Fibroblast of skin of scalp (primary cell): ENCODE results near the gene SPRY2.

Experiments used
- DNase-seq: peaks from one replicate; pipeline ENCODE4 v3.0.0-alpha.2; 2013

The SPRY2 gene

GRCh38 chr13:80313668-80314256 is 27.2 kb downstream of the SPRY2 start:
- no peak for DNase-seq

- peak; percentile 16 for DNase-seq
Measured at GRCh38 chr13:80312967-80313366, 28.0 kb downstream of the SPRY2 start.

DNA sequence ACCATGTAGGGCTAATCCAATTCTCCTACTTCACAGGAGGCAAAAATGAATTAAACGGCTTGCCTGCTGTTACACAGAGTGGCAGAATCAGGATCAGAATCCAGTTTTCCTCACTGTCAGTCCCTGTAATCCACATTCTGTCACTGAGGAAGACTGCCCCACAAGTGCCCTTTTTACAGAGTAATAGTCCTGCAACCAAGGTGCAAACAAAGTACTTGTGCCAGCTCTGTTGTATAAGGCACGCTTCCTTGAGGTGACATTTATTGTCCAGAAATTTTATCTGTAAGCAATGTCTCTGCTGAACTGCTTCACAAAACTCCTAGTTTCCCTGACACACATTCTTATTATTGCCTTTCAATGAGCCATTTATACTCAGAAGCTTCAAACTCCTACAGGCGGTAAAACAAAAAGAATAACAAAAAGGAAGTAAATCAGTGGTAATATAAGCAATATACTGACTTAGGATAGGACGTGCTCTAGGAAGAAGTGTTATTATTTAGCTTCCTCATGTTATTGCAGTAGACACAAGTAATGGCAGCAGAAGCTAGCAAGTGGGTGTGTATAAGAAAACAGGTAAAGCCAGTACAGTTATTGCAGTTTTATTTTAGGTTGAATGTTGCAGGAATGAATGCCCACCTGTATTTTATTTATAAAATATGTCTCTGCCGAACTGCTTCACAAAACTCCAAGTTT is 28.8 kb downstream of the SPRY2 start:
- no peak for DNase-seq

DNA sequence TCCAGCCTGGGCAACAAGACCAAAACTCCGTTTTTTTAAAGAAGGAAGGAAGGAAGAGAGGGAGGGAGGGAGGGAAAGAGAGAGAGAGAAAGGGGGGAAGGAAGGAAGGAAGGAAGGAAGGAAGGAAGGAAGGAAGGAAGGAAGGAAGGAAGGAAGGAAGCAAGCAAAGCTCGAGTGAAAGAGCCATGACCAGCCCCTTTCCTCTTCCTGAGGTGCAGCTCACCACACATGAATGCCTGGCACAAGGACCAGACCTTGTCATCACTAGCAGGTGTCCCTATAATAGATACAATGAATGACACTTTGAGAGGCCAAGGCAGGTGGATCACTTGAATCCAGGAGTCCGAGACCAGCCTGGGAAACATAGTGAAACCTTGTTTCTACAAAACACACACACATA is 31.0 kb downstream of the SPRY2 start:
- DNase-seq = no peak

GRCh38 chr13:80307401-80307987 is 33.4 kb downstream of the SPRY2 start:
- DNase-seq = no peak

GRCh38 chr13:80306337-80306972 is 34.5 kb downstream of the SPRY2 start:
- DNase-seq = no peak

DNA sequence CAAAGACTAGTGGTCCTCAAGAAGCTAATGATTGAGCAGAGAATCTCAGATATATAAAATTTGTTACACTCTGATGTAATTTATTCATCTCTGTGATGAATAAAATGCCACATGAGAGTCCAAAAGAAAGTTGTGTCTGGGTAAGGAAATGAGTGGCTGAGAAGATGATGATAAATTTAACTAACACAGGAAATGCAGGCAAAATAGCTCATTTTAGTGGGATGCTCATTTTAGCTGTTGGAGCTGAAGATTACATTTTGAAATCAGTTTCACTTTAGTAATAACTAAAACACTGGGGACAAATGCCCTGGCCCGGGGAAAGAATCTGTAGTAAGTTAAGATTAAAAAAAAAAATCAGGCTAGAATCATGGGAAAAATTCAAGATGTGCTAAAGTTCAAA is 35.2 kb downstream of the SPRY2 start:
- no peak for DNase-seq

- DNase-seq = no peak
Measured at GRCh38 chr13:80303225-80303811, 37.6 kb downstream of the SPRY2 start.

DNA sequence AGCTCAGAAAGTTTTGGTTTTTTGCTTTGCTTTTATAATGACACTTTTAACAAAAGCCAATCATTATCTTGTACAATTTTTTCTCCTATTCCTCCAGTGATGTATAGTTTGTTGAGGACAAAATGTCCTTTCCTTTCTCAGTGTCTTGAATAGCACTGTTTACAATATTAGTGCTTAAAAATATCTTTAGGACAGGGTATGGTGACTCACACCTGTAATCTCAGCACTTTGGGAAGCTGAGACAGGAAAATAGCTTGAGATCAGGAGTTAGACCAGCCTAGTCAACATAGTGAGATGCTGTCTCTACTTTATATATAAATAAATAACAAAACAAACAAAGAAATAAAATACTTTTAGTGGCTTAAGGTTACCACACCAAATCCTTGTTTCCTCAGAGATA is 41.9 kb downstream of the SPRY2 start:
- DNase-seq = no peak

DNA sequence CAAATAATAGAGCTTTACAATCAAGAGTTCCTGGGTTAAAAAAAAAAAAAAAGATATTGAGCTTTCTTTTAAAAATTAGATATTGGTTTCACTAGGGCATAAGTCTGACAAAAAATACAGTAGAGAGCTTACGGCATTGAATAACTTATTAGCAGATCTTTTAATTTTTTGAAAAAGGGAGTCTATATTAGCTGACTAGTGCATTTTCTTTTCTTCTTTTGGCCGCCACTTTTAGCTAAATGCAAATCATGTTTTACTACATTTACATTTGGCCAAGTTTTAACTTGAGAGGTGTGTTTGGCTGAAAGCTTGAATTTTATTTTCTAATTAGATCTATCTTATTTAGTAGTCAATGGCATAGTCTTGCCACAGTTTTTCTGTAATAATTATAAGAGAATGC is 43.4 kb downstream of the SPRY2 start:
- no peak for DNase-seq

DNA sequence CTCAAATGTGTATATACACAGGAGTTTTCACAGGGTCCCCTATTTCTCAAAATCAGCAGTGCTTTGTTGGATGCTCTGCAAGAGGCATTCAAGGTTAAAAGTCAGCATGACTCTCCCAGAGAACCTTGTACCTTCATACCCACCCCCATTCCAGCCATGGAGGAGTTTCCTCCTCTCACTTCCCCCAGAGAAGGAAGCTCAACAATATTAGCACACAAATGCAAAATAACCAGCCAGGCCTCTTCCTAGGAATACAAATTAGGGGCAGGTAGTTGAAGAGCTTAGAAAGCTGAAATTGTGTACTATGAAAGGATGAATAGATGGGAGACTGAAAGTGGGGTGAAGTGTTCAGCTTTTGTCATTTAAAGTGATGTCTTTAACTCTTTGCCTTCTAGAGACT is 43.8 kb downstream of the SPRY2 start:
- DNase-seq = no peak

- DNase-seq = no peak
Measured at GRCh38 chr13:80296638-80297037, 44.3 kb downstream of the SPRY2 start.

- no peak for DNase-seq
Measured at GRCh38 chr13:80290591-80290990, 50.3 kb downstream of the SPRY2 start.
